ENCODE data around the gene SLC14A1.
"Not testable (repeated sequence)": the region's sequence is repeated elsewhere in the genome, so short reads cannot be mapped to it uniquely, and the experiment has no call there.

The SLC14A1 gene

GRCh38 chr18:45724601-45725000 is 620 bp downstream of the SLC14A1 start:
- DNase-seq, result no peak

DNA sequence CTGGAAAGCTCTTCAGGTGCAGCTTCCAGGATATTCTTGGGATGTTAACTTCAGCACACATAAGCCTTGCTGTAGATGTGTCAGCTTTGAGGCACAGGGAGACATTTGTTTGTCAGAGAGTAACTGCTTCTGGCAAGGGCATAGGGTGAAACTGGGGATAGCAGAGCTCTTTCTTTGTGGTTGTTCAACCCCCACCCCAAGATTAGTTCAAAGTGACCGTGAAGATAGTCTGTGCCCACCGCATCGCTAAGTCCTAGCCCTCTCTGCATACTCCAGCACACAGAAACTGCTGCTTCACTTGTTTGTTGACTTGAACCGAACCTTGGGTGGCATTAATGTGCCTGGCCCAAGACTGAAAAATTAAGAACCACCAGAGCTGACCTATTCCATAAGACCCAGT is 1.4 kb downstream of the SLC14A1 start:
- no peak for DNase-seq

DNA sequence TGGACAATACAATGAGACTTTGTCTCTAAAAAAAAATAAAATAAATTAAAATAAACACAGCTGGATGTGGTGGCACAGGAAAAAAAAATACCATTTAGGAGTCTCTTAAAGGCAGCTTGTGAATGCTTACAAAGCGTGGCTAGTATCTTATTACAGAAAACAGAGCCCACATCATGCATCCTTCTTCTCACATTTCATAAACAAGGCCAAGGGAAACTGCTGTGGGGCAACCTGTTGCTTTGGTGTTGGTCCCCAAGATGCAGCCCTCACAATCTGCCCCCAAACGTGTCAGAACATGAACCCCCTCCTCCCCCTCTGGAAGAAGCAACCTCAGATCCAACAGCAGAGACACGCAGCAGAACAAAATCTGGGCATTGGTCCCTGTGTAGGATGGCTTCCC is 2.6 kb downstream of the SLC14A1 start:
- DNase-seq, result no peak

GRCh38 chr18:45727068-45727467 is 3.1 kb downstream of the SLC14A1 start:
- DNase-seq, result no peak

- no peak for DNase-seq
Observed at GRCh38 chr18:45728336-45729010, 4.5 kb downstream of the SLC14A1 start.

GRCh38 chr18:45730832-45731575 is 7.0 kb downstream of the SLC14A1 start:
- DNase-seq, result no peak

DNA sequence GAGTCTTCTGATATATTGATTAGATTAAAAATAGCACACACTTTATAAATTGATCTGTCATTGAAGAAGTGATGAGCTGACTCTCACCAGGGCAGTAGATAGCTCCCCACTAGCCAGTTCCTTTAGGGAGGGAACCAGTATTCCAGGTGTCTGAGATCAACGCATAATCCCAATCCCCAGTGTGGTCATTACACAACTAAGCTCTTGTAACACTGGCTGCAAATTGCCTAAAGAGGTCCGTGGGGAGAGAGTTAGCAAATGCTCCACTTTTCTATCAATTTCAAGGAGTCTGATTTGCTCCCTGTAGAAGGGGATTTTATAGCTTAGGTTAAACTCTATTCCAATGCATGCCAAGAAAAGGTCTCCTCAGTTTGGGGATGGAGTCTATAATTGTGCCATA is 7.7 kb downstream of the SLC14A1 start:
- DNase-seq, result no peak

DNA sequence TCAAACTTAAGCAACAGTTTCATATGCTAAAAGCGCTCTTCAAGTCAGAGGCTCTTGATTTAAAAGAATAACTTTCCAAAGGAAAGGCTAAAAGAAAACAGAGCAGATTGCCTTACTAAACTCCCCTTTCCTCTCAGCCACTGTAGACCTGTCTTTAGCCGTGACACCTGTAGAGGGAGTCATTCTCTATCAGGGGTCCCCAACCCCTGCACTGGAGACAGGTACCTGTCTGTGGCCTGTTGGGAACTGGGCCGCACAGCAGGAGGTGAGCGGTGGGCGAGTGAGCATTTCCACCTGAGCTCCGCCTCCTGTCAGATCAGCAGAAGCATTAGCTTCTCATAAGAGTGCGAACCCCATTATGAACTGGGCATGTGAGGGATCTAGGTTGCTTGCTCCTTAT is 9.6 kb downstream of the SLC14A1 start:
- no peak for DNase-seq

- no peak for DNase-seq
Observed at GRCh38 chr18:45734505-45734904, 10.5 kb downstream of the SLC14A1 start.

DNA sequence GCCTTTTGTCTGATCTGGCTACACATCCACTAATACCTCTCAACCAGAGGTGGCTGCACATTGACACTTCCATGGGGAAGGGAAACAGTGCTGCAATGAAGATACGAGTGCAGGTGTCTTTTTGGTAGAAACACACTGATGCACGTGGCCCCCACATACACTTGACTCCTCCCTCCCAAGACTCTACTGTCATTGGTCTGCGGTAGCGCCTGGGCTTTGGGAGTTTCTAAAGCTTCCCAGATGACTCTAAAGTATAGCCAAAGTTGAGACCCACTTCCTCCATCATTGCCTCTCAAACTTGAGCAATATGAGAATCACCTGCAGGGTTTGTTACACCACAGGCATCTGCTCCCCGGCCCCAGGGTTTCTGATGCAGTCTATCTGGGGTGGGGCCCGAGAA is 11.0 kb downstream of the SLC14A1 start:
- DNase-seq, result no peak

- no peak for DNase-seq
Observed at GRCh38 chr18:45738660-45739059, 14.7 kb downstream of the SLC14A1 start.

GRCh38 chr18:45739268-45739667 is 15.3 kb downstream of the SLC14A1 start:
- no peak for DNase-seq

GRCh38 chr18:45739848-45740247 is 15.9 kb downstream of the SLC14A1 start:
- no peak for DNase-seq

DNA sequence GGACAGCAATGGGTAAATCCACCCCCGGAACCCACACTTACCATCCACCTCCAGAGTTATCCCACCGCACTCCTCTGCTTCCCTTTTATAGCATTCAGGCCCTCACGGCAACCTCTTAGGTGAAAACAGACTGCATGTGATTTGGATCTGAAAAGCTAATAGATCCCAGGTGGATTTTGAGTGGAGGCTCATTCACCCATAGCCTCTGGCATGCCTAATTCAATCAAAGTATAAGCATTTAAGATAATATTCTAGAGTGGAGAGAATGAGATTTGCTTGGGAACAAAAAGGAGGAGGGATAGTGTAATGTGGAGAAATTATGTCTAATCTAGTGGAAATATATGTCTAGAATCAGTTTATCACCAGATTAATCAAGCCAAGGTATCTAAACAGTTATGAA is 17.1 kb downstream of the SLC14A1 start:
- no peak for DNase-seq

GRCh38 chr18:45745817-45746461 is 22.0 kb downstream of the SLC14A1 start:
- DNase-seq, result no peak

- no peak for DNase-seq
Observed at GRCh38 chr18:45748501-45748900, 24.5 kb downstream of the SLC14A1 start.

DNA sequence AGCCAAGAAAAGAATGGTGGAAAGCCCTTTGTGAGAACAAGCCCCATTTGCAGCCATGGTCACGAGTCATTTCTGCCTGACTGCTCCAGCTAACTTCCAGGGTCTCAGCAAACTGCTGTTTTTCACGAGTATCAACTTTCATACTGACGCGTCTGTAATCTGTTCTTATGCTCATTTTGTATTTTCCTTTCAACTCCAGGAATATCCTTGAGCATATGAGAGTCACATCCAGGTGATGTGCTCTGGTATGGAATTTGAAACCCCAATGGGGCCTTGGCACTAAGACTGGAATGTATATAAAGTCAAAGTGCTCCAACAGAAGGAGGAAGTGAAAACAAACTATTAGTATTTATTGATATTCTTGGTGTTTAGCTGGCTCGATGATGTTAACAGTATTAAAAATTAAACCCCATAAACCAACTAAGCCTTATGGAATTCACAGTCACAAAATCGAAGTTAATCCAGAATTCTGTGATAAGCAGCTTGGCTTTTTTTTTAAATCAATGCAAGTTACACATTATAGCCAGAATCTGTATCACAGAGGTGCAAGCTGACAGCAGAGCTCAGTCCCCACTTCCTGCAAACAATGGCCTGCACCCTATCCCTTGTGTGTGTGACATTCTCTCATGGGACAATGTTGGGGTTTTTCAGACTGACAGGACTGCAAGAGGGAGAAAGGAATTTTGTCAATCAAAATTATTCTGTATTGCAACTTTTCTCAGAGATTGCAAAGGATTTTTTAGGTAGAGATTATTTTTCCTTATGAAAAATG is 26.1 kb downstream of the SLC14A1 start:
- DNase-seq, result no peak

DNA sequence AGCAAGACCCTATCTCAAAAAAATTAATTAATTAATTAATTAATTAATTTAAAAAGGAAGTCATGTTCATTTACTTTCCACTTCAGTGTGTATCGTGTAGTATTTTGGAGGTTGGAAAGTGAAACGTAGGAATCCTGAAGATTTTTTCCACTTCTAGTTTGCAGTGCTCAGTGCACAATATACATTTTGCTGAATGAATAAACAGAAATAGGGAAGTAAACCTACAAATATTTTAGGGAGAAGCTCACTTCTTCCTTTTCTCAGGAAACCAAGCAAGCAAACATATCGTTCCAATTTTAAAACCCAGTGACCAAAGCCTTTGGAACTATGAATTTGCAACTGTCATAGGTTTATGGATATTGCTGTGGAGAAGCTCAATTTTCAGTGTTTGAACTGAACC is 27.8 kb downstream of the SLC14A1 start:
- DNase-seq, result no peak

- no peak for DNase-seq
Observed at GRCh38 chr18:45752681-45753080, 28.7 kb downstream of the SLC14A1 start.

DNA sequence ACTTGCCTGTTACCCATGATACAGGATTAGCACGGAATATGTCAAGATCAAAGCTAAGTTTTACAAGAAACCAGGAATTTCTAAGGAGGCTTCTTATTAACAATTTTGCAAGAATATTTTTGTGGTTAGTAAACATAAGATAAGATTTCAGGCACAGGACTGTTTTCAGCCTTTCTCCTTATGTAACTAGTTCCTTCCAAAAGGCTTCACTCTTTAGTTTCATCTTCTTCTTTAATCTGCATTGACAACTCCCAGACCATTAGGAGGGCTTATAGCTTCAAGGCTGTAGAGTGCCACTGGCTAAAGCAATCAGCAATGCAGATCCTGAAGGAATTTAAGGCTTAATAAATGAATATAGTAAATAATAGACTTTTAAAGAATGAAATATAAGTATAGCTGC is 29.3 kb downstream of the SLC14A1 start:
- no peak for DNase-seq

- DNase-seq, result no peak
Observed at GRCh38 chr18:45755934-45756333, 32.0 kb downstream of the SLC14A1 start.

GRCh38 chr18:45757005-45757404 is 33.0 kb downstream of the SLC14A1 start:
- DNase-seq, result no peak

GRCh38 chr18:45757644-45758043 is 33.7 kb downstream of the SLC14A1 start:
- not testable (repeated sequence) for DNase-seq
